Neural cell (in vitro differentiated cells): ENCODE data around the gene ERBB4.

Experiments
- EP300 ChIP-seq: fragments of 450-650 bp; conservative IDR thresholded peaks from 2 replicates; pipeline ENCODE4 v1.6.1; 2014; ENCODE audit warnings: antibody characterized with exemption, mild to moderate bottlenecking, moderate library complexity; ENCODE audit not compliant: poor library complexity, severe bottlenecking
- EZH2 ChIP-seq: fragments of 200-600, 300-800 bp; shearing (Covaris generic), sonication (generic); IDR thresholded peaks from 2 replicates; pipeline ENCODE4 v1.6.1; 2014; ENCODE audit warnings: antibody characterized with exemption, low read length, borderline replicate concordance, mild to moderate bottlenecking; ENCODE audit not compliant: insufficient read depth, poor library complexity, severe bottlenecking
- MXI1 ChIP-seq: fragments of 450-650 bp; conservative IDR thresholded peaks from 2 replicates; pipeline ENCODE4 v1.6.1; 2014; ENCODE audit warnings: antibody characterized with exemption, mild to moderate bottlenecking; ENCODE audit not compliant: poor library complexity, severe bottlenecking
- POLR2AphosphoS5 ChIP-seq: IDR thresholded peaks from 2 replicates; pipeline ENCODE4 v1.6.1; 2012
- TAF1 ChIP-seq: IDR thresholded peaks from 2 replicates; pipeline ENCODE4 v1.6.1; 2012; ENCODE audit warnings: low read depth
- TF ChIP-seq, protein P1 (sequence below): fragments of 450-650 bp; IDR thresholded peaks from 2 replicates; pipeline ENCODE4 v1.5.1; 2014; ENCODE audit warnings: antibody characterized with exemption, mild to moderate bottlenecking, moderate library complexity; ENCODE audit not compliant: poor library complexity, severe bottlenecking

- TF ChIP-seq, protein P1, sequence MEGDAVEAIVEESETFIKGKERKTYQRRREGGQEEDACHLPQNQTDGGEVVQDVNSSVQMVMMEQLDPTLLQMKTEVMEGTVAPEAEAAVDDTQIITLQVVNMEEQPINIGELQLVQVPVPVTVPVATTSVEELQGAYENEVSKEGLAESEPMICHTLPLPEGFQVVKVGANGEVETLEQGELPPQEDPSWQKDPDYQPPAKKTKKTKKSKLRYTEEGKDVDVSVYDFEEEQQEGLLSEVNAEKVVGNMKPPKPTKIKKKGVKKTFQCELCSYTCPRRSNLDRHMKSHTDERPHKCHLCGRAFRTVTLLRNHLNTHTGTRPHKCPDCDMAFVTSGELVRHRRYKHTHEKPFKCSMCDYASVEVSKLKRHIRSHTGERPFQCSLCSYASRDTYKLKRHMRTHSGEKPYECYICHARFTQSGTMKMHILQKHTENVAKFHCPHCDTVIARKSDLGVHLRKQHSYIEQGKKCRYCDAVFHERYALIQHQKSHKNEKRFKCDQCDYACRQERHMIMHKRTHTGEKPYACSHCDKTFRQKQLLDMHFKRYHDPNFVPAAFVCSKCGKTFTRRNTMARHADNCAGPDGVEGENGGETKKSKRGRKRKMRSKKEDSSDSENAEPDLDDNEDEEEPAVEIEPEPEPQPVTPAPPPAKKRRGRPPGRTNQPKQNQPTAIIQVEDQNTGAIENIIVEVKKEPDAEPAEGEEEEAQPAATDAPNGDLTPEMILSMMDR, result no peak
- TF ChIP-seq POLR2AphosphoS5, result no peak
- TF ChIP-seq EP300, result no peak
- no peak for TF ChIP-seq TAF1
- no peak for TF ChIP-seq EZH2
- no peak for TF ChIP-seq MXI1
Measured at GRCh38 chr2:212489719-212490346, 48.8 kb downstream of the ERBB4 start.
